Astrocyte of the cerebellum (primary cell): ENCODE data around the gene MECP2.
"Not testable (repeated sequence)": the region's sequence is repeated elsewhere in the genome, so short reads cannot be mapped to it uniquely, and the experiment has no call there.

Experiments
- DNase-seq: peaks from one replicate; pipeline ENCODE4 v3.0.0-alpha.2; 2011; ENCODE audit warnings: low read depth
- H3K4me3 ChIP-seq: 2 replicates; pipeline ENCODE4 v1.5.1; 2011; ENCODE audit warnings: mild to moderate bottlenecking, low read depth, low read length, moderate library complexity
- in situ Hi-C: cut with HindIII; loops from 2 replicates; pipeline ENCODE4 v1.10.0; 2017; ENCODE audit warnings: low sequenced_read_pairs
- TF ChIP-seq, protein P1 (sequence below): IDR thresholded peaks from 2 replicates; pipeline ENCODE4 v1.5.1; 2012; ENCODE audit warnings: low read length, low read depth, moderate library complexity, mild to moderate bottlenecking; ENCODE audit errors: missing control alignments

The MECP2 gene

DNA sequence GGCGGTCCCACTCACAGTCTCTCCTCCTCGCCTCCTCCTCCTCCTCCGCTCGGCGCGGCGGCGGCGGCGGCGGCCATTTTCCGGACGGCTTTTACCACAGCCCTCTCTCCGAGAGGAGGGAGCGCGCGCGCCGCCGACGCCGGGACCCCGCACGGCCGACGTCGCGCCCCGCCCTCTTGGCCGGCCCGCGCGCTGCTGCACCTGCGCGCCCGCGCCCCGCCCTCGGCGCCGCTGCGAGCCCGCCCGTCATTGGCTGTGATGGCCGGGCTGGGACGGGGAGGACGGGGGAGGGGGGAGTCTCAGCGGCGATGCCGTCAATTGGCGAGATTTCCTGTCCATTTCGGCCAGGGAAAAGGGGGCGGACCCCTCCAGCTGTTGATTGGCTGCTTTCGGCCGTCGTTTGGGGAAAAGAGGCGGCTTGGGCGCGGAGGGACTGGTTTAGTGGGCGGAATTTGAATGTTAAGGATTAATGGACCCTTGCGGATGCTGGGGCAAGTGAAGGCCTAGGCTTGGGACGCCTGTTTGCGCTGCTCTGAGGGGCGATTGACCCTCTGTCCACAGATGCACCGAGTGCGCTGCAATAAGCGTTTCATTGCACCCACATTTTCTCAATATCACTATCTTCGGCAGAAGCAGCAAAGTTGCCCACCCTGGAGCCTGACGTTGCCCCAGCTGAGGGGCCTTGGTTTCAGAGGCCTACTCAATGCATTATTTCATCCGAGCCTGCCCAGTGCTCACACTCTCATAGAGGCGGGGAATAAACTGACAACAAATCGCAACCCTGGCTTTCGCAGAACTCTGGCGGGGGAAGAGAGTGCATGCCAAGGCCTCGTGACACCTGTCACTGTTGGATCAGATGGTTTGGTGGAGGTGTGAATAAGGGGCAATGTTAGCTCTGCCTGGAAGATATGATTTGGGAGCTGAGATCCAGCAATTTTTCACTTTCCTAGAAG is at the start of gene MECP2:
Gene MECP2, minus strand, starts transcription at position 129 of the 953 bp plus-strand sequence.
- TF ChIP-seq, protein P1, sequence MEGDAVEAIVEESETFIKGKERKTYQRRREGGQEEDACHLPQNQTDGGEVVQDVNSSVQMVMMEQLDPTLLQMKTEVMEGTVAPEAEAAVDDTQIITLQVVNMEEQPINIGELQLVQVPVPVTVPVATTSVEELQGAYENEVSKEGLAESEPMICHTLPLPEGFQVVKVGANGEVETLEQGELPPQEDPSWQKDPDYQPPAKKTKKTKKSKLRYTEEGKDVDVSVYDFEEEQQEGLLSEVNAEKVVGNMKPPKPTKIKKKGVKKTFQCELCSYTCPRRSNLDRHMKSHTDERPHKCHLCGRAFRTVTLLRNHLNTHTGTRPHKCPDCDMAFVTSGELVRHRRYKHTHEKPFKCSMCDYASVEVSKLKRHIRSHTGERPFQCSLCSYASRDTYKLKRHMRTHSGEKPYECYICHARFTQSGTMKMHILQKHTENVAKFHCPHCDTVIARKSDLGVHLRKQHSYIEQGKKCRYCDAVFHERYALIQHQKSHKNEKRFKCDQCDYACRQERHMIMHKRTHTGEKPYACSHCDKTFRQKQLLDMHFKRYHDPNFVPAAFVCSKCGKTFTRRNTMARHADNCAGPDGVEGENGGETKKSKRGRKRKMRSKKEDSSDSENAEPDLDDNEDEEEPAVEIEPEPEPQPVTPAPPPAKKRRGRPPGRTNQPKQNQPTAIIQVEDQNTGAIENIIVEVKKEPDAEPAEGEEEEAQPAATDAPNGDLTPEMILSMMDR: no peak
- DNase-seq: peak; percentile 78
- peak within 1 kb of the TSS; percentile 58 for H3K4me3 ChIP-seq
- in situ Hi-C loops: no loop called here

DNA sequence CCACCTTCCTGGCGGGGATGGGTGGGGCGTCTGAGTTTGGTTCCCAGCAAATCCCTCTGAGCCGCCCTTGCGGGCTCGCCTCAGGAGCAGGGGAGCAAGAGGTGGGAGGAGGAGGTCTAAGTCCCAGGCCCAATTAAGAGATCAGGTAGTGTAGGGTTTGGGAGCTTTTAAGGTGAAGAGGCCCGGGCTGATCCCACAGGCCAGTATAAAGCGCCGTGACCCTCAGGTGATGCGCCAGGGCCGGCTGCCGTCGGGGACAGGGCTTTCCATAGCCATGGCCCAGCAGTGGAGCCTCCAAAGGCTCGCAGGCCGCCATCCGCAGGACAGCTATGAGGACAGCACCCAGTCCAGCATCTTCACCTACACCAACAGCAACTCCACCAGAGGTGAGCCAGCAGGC is 46.5 kb upstream of the MECP2 start, which contains the start of gene OPN1LW:
Gene OPN1LW, plus strand, starts transcription at position 234 of the 400 bp plus-strand sequence. Its CDS starts 41 bp downstream, at position 275.
- H3K4me3 ChIP-seq, in situ Hi-C loops, DNase-seq: not testable (repeated sequence)

DNA sequence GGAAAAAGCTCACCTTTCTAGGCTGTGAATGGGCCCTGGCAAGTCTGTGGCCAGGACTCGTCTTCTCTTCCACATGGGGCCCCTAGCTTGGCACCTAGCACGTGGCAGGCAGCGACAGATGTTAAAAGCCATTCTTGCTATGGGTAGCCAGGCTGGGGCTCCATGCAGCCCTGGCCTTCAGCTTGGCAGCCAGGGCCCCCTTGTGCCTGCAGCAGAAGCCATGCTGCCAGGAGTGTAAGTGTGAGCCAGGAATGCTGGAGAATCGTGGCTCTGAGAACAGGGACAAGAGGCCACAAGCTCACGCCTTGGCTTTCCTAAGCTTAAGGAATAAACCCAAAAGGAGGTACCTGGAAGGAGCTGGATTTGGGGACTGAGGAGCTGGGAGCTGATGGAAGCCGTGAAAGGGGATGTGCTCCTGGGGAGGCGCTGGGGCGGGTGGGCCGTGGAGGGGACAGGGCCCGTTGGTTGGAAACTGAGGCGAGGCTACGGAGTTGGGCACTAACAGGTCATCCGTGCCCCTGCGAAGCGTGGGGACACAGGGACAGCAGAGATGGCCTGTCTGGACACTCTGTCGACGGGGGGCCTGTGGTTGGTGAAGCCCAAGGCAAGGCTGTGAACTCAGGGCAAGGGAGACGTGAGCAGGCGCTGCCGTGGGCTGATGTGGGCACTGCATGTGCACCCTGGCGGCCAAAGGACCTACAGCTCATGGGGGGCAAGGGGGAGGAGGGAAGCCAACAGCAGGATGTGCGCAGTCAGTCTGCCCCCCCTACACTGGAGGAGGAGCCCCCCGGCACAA is 45.6 kb upstream of the MECP2 start:
- no peak overlapping the region for H3K4me3 ChIP-seq
- TF ChIP-seq, protein P1: no peak
- in situ Hi-C loops: no loop called here

DNA sequence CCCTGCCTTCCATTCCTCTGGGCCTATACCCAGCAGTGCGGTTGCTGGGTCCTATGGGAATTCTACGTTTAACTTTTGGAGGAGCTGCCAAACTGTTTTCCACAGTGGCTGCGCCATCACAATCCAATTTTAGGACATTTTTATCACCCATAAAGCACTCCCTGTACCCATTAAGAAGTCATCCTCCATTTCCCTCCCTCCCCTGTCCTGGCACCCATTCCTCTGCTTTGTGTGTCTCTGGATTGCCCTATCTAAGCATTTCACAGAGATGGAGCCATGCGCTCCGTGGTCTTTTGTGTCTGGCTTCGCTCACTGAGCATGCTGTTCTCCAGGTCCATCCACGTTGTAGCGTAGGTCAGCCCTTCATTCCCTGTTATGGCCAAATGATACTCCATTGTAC is 44.9 kb upstream of the MECP2 start:
- no peak overlapping the region for H3K4me3 ChIP-seq
- no peak for DNase-seq
- in situ Hi-C loops: no loop called here
- TF ChIP-seq, protein P1: no peak

More for the DNA sequence above, 45.6 kb upstream of the MECP2 start:
- DNase-seq: no peak

GRCh38 chrX:154140742-154141141 is 43.2 kb upstream of the MECP2 start:
- in situ Hi-C loops: no loop called here
- no peak overlapping the region for H3K4me3 ChIP-seq
- TF ChIP-seq, protein P1: no peak
- no peak for DNase-seq

- in situ Hi-C loops: no loop called here
- TF ChIP-seq, protein P1: no peak
- DNase-seq: no peak
- no peak overlapping the region for H3K4me3 ChIP-seq
Observed at GRCh38 chrX:154140206-154140605, 42.7 kb upstream of the MECP2 start.
